Stimulated activated CD4-positive, alpha-beta T cell treated with anti-CD3 and anti-CD28 coated beads, Interleukin-2, amount 100 ng/mL, for 4 hours (primary cell): ENCODE data around the gene TNFRSF19.

Experiments
- DNase-seq: peaks from one replicate; pipeline ENCODE4 v3.0.0-alpha.2; 2020; ENCODE audit warnings: low read depth

Gene TNFRSF19

GRCh38 chr13:23628765-23629565 is 58.8 kb downstream of the TNFRSF19 start:
- DNase-seq: no peak

GRCh38 chr13:23629566-23630272 is 59.5 kb downstream of the TNFRSF19 start:
- DNase-seq: no peak

- DNase-seq: no peak
These were observed 60.3 kb downstream of the TNFRSF19 start for GRCh38 chr13:23630349-23631093.

- no peak for DNase-seq
These were observed 61.3 kb downstream of the TNFRSF19 start for GRCh38 chr13:23631311-23632047.

- no peak for DNase-seq
These were observed 61.9 kb downstream of the TNFRSF19 start for GRCh38 chr13:23632048-23632582.

- no peak for DNase-seq
These were observed 62.5 kb downstream of the TNFRSF19 start for GRCh38 chr13:23632741-23633140.

GRCh38 chr13:23634897-23635296 is 64.7 kb downstream of the TNFRSF19 start:
- DNase-seq: no peak

- DNase-seq: no peak
These were observed 66.1 kb downstream of the TNFRSF19 start for GRCh38 chr13:23636360-23636759.

GRCh38 chr13:23637829-23638228 is 67.6 kb downstream of the TNFRSF19 start:
- DNase-seq: no peak

- DNase-seq: no peak
These were observed 69.5 kb downstream of the TNFRSF19 start for GRCh38 chr13:23639674-23640073.

- DNase-seq: no peak
These were observed 71.9 kb downstream of the TNFRSF19 start for GRCh38 chr13:23642110-23642509.

GRCh38 chr13:23643338-23644125 is 73.3 kb downstream of the TNFRSF19 start:
- no peak for DNase-seq

GRCh38 chr13:23644126-23644419 is 73.9 kb downstream of the TNFRSF19 start:
- DNase-seq: no peak

GRCh38 chr13:23644527-23645138 is 74.4 kb downstream of the TNFRSF19 start:
- no peak for DNase-seq

- no peak for DNase-seq
These were observed 75.6 kb downstream of the TNFRSF19 start for GRCh38 chr13:23645851-23646250.

GRCh38 chr13:23651439-23651838 is 81.2 kb downstream of the TNFRSF19 start:
- DNase-seq: no peak

GRCh38 chr13:23651887-23652286 is 81.7 kb downstream of the TNFRSF19 start:
- no peak for DNase-seq

- DNase-seq: no peak
These were observed 82.9 kb downstream of the TNFRSF19 start for GRCh38 chr13:23652909-23653726.
